Measurements from ENCODE around the gene RACK1. TPM values are rescaled to one million over a fixed set of nuclear protein-coding genes. Genes with fewer than 3 reads are reported as not detected.

Gene RACK1
- total RNA-seq, 1 experiment from 2014 or later, result 2,552 TPM

- Mint-ChIP-seq H3K27ac (peak overlapping the region in 2 of 3 experiments; percentile 80 to 93; a peak in 4 of 7 replicates), H3K9me3 (peaks cover 0 to 3% of the 10 kb centered on the region in 2 experiments; a peak in 2 of 5 replicates), H3K4me1 (peaks cover 11 to 15% of the 10 kb centered on the region in 2 experiments; a peak in 3 of 4 replicates), H3K4me3 (no peak overlapping the region), H3K27me3 (ENCODE audit: low read depth) (no peaks in the 10 kb centered on the region; the same call in 1 of the 2 replicates), H3K36me3 (ENCODE audit: insufficient read depth in 1 of 3, low read depth in 3 of 3) (peaks cover 3 to 20% (median 16%) of the 10 kb centered on the region in 3 experiments; a peak in 6 of 7 replicates)
- H4K8ac ChIP-seq (replicated peaks; ENCODE audit: insufficient read length, low read depth, low read length), result no peak overlapping the region
- no CpG with 5 or more reads among the region's 40 CpGs for WGBS (ENCODE audit: extremely low coverage, insufficient read length, low lambda C conversion rate)
- no peak overlapping the region for H2BK20ac ChIP-seq (ENCODE audit: low read depth, low read length, poor library complexity, severe bottlenecking)
- H3K27me3 ChIP-seq (ENCODE audit: insufficient read depth, low read length), result no peaks in the 10 kb centered on the region
- H3K9me3 ChIP-seq (ENCODE audit: control insufficient read depth, low read depth, low read length), result no peaks in the 10 kb centered on the region
- H2BK120ac ChIP-seq (ENCODE audit: low read depth, low read length, poor library complexity, severe bottlenecking), result no peak overlapping the region
- H3K79me1 ChIP-seq (ENCODE audit: insufficient read depth, low read depth, low read length, poor library complexity, severe bottlenecking), result peaks cover 6% of the 10 kb centered on the region
- no peak overlapping the region for H3K23ac ChIP-seq (ENCODE audit: insufficient read length, low read depth, low read length)
- no peak overlapping the region for H2AK5ac ChIP-seq (ENCODE audit: insufficient read length, low read length)
- DNase-seq, result peak; percentile 94
- H2BK5ac ChIP-seq (ENCODE audit: insufficient read length, low read length), result no peak overlapping the region
- H3K27ac ChIP-seq (ENCODE audit: insufficient read length, low read depth, low read length), result no peak overlapping the region
- no peak for TF ChIP-seq CTCF (conservative IDR thresholded peaks at IDR 0.05)
- no peak overlapping the region for H2BK15ac ChIP-seq (ENCODE audit: low read depth, low read length)
- H3K4me2 ChIP-seq (ENCODE audit: insufficient read depth, insufficient read length, low read length), result peak overlapping the region; percentile 83
- H2AFZ ChIP-seq (ENCODE audit: low read length), result peak overlapping the region; percentile 87
- H2BK12ac ChIP-seq (ENCODE audit: insufficient read length, low read depth, low read length), result no peak overlapping the region
- no peak overlapping the region for H4K91ac ChIP-seq (ENCODE audit: insufficient read length, low read depth, low read length)
- no peak overlapping the region for H3T11ph ChIP-seq (ENCODE audit: low read length)
- H4K5ac ChIP-seq (ENCODE audit: insufficient read length, low read depth, low read length), result no peak overlapping the region
- H3K4ac ChIP-seq (ENCODE audit: low read depth, low read length), result no peak overlapping the region
- no peak overlapping the region for H3K56ac ChIP-seq (ENCODE audit: insufficient read length, low read depth, low read length)
- peaks cover 9% of the 10 kb centered on the region for H3K23me2 ChIP-seq (ENCODE audit: insufficient read length, low read depth, low read length, poor library complexity, severe bottlenecking)
- peak overlapping the region; percentile 93 for H3K9ac ChIP-seq (ENCODE audit: extremely low read depth, insufficient read length, low read length)
- no peaks in the 10 kb centered on the region for H3K4me1 ChIP-seq (ENCODE audit: insufficient read depth, low read length)
- peak overlapping the region; percentile 95 for H3K14ac ChIP-seq (ENCODE audit: insufficient read depth, low read length)
- no peaks in the 10 kb centered on the region; the same call in 1 of the 2 replicates for H3K79me2 ChIP-seq (ENCODE audit: insufficient read depth, low read length)
- no peaks in the 10 kb centered on the region for H4K20me1 ChIP-seq (ENCODE audit: control insufficient read depth, insufficient read depth, insufficient read length)
- peak overlapping the region; percentile 95 for H3K18ac ChIP-seq (ENCODE audit: insufficient read length, low read depth, low read length)
These were observed 37.6 kb upstream of the RACK1 start for GRCh38 chr5:181281077-181281983.

Data from H9 (cell line).